SU-DHL-6 (cell line): ENCODE data around the gene REPS2.

ENCODE experiments used
- H2AFZ ChIP-seq: fragments of 200-600 bp; sonication (generic); 2 replicates; pipeline ENCODE4 v1.6.1; 2014; ENCODE audit warnings: low read depth, mild to moderate bottlenecking, moderate library complexity, mixed read lengths, antibody characterized with exemption, low read length; ENCODE audit not compliant: severe bottlenecking
- H3F3A ChIP-seq: fragments of 200-600 bp; shearing (Covaris generic); 2 replicates; pipeline ENCODE4 v1.6.0; 2016; ENCODE audit warnings: antibody characterized with exemption, mild to moderate bottlenecking; ENCODE audit not compliant: insufficient read depth
- H3K27ac ChIP-seq: fragments of 200-600 bp; sonication (generic); 2 replicates; pipeline ENCODE4 v1.5.1; 2016; ENCODE audit warnings: low read depth, mild to moderate bottlenecking, low read length, moderate library complexity, mixed read lengths
- H3K27me3 ChIP-seq: fragments of 200-600 bp; sonication (generic), shearing (Covaris generic); 2 replicates; pipeline ENCODE4 v1.6.0; 2014; ENCODE audit warnings: mild to moderate bottlenecking, low read length
- H3K36me3 ChIP-seq: fragments of 200-600 bp; sonication (generic); 2 replicates; pipeline ENCODE4 v1.6.1; 2014; ENCODE audit warnings: mild to moderate bottlenecking, low read length, mixed read lengths
- H3K4me2 ChIP-seq: fragments of 300-600, 200-600 bp; shearing (Covaris generic), sonication (generic); 2 replicates; pipeline ENCODE4 v1.6.0; 2014; ENCODE audit warnings: low read length, low read depth, mild to moderate bottlenecking; ENCODE audit not compliant: poor library complexity, severe bottlenecking
- H3K4me3 ChIP-seq: fragments of 200-600 bp; sonication (generic); 2 replicates; pipeline ENCODE4 v1.5.1; 2014; ENCODE audit warnings: antibody characterized with exemption, low read length, mild to moderate bottlenecking, mixed read lengths; ENCODE audit not compliant: insufficient read depth, poor library complexity, severe bottlenecking
- H3K79me2 ChIP-seq: fragments of 200-600 bp; sonication (generic); 2 replicates; pipeline ENCODE4 v1.6.1; 2014; ENCODE audit warnings: mild to moderate bottlenecking, low read length, moderate library complexity; ENCODE audit not compliant: insufficient read depth
- H3K9ac ChIP-seq: fragments of 200-600 bp; sonication (generic); 2 replicates; pipeline ENCODE4 v1.7.0; 2014; ENCODE audit warnings: mild to moderate bottlenecking, low read length
- H3K9me2 ChIP-seq: fragments of 200-600 bp; sonication (generic); replicated peaks from 2 replicates; pipeline ENCODE4 v1.6.1; 2014; ENCODE audit warnings: low read length; ENCODE audit not compliant: insufficient read depth
- H3K9me3 ChIP-seq: fragments of 200-600 bp; sonication (generic); 2 replicates; pipeline ENCODE4 v1.6.1; 2014; ENCODE audit warnings: low read length, mixed read lengths; ENCODE audit not compliant: insufficient read depth
- H4K20me1 ChIP-seq: fragments of 200-600 bp; sonication (generic); 2 replicates; pipeline ENCODE4 v1.6.1; 2014; ENCODE audit warnings: low read depth, mild to moderate bottlenecking, antibody characterized with exemption, low read length, moderate library complexity, mixed read lengths
- EZH2phosphoT487 ChIP-seq: fragments of 200-600 bp; sonication (generic), shearing (Covaris generic); conservative IDR thresholded peaks from 2 replicates; pipeline ENCODE4 v1.6.1; 2018; ENCODE audit warnings: mild to moderate bottlenecking, antibody characterized with exemption, low read length, moderate library complexity, mixed read lengths
- TF ChIP-seq, protein P1 (sequence below): fragments of 200-600 bp; sonication (generic); IDR thresholded peaks from one replicate; pipeline ENCODE4 v1.5.1; 2017; ENCODE audit warnings: antibody characterized with exemption, mild to moderate bottlenecking, low read length, moderate library complexity; ENCODE audit not compliant: insufficient read depth, poor library complexity, severe bottlenecking

Gene REPS2

DNA sequence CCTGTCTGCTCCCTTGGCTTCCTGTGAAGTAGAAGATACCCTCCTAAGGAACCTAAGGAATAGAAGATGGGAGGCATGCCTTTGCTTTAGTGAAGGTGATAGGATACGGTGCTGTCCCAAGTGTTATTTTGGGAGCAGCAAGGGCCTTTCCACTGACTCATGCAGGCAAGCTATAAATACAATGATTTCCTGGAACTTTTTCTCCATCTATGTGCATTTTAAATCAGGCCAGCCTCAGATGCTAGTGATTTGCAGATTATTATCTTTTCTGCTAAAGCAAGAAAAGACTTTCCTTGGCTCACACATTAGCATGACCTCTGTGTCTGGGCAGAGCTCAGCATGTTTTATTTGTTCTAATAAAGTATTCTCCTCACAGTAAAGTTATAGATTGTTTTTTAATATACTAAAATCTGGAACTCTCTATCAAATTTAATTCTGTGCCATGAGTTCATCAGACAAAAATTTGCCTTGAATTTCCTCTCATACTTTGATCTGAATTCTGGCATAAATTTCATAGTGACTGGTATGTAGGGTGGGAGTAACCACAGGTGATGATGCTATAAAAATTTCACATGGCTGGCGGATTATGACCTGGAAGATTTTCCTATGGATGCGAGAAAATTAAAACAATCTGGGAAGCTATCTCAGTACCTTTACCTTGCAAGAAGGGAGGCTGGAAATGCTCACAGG lies 131.7 kb downstream of the REPS2 start:
- Histone ChIP-seq H3K9ac (no peak overlapping the region), H3K4me2 (no peak overlapping the region), H4K20me1 (no peaks in the 10 kb centered on the region), H2AFZ (no peak overlapping the region), H3K27me3 (no peaks in the 10 kb centered on the region), H3K9me2 (no peaks in the 10 kb centered on the region), H3K79me2 (no peaks in the 10 kb centered on the region), H3K4me3 (no peak overlapping the region), H3K27ac (no peak overlapping the region), H3F3A (no peaks in the 10 kb centered on the region), H3K9me3 (no peaks in the 10 kb centered on the region), H3K36me3 (no peaks in the 10 kb centered on the region)
- TF ChIP-seq, protein P1, sequence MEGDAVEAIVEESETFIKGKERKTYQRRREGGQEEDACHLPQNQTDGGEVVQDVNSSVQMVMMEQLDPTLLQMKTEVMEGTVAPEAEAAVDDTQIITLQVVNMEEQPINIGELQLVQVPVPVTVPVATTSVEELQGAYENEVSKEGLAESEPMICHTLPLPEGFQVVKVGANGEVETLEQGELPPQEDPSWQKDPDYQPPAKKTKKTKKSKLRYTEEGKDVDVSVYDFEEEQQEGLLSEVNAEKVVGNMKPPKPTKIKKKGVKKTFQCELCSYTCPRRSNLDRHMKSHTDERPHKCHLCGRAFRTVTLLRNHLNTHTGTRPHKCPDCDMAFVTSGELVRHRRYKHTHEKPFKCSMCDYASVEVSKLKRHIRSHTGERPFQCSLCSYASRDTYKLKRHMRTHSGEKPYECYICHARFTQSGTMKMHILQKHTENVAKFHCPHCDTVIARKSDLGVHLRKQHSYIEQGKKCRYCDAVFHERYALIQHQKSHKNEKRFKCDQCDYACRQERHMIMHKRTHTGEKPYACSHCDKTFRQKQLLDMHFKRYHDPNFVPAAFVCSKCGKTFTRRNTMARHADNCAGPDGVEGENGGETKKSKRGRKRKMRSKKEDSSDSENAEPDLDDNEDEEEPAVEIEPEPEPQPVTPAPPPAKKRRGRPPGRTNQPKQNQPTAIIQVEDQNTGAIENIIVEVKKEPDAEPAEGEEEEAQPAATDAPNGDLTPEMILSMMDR, result no peak
- no peak for TF ChIP-seq EZH2phosphoT487

DNA sequence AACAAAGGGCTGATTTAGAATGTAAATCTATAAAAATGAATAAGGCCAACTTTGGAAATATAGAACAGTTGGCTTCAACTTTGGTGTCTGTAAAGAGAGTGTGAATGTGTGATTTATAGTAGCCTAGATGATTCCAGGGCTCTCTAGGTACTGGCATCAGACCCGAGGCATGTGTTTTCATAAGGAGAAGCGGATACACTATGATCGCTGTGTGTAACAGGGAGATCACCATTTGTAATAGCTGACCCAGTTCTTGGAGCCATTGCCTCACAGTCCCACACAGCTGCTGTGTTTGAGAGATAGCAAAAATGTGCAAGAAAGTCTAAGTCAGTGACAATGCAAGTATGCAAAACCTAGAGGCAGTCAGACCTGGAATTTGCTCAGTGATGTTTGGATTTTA lies 135.1 kb downstream of the REPS2 start:
- Histone ChIP-seq H3K27ac (no peak overlapping the region), H3K27me3 (no peaks in the 10 kb centered on the region), H3F3A (no peaks in the 10 kb centered on the region), H3K79me2 (no peaks in the 10 kb centered on the region), H3K9me3 (no peaks in the 10 kb centered on the region), H3K9me2 (no peaks in the 10 kb centered on the region), H3K4me3 (no peak overlapping the region), H4K20me1 (no peaks in the 10 kb centered on the region), H3K36me3 (no peaks in the 10 kb centered on the region), H3K4me2 (no peak overlapping the region), H3K9ac (no peak overlapping the region), H2AFZ (no peak overlapping the region)
- TF ChIP-seq, protein P1, result no peak
- no peak for TF ChIP-seq EZH2phosphoT487

DNA sequence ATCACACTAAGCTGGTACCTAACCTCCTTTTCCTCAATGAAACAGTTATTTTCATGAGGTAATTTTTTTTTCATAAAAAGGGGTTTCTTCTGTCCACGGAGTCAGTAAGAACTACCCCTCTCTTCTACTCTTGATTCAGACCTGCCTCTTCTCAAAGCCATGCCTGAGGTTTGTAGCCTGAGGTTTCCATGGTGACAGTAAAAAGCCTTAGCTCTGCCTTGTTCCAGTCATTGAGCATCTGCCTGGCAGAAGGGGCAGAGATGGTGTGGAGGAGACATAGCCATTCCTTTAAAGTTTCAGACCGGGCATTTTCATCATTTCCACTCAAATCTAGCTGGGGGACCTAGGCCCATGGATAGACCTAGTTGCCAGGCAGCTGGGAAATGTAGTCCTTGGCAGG lies 135.5 kb downstream of the REPS2 start:
- Histone ChIP-seq H3K27ac (no peak overlapping the region), H3K27me3 (no peaks in the 10 kb centered on the region), H3K4me2 (no peak overlapping the region), H3K9me3 (no peaks in the 10 kb centered on the region), H2AFZ (no peak overlapping the region), H3K36me3 (no peaks in the 10 kb centered on the region), H3K9me2 (no peaks in the 10 kb centered on the region), H3K79me2 (no peaks in the 10 kb centered on the region), H4K20me1 (no peaks in the 10 kb centered on the region), H3F3A (no peaks in the 10 kb centered on the region), H3K4me3 (no peak overlapping the region), H3K9ac (no peak overlapping the region)
- TF ChIP-seq, protein P1, result no peak
- no peak for TF ChIP-seq EZH2phosphoT487
